Activated naive CD8-positive, alpha-beta T cell treated with anti-CD3 and anti-CD28 coated beads, Interleukin-2, amount 50 U/mL, for 24 hours (primary cell): ENCODE results near the gene NBDY.
A peak's percentile ranks its signal among the peaks of the same experiment; 100 is the strongest.
"Not testable (repeated sequence)": the region's sequence is repeated elsewhere in the genome, so short reads cannot be mapped to it uniquely, and the experiment has no call there.

Source experiments
- ATAC-seq: fragments of 150-1000 bp; cut with Tn5 transposase; one replicate; pipeline ENCODE4 v1.10.0; 2021
- DNase-seq: peaks from one replicate; pipeline ENCODE4 v3.0.0; 2021
- H3K27ac Mint-ChIP-seq: one replicate; pipeline ENCODE4 v1.8.0; 2021; ENCODE audit warnings: mild to moderate bottlenecking, mixed read lengths
- H3K27me3 Mint-ChIP-seq: one replicate; pipeline ENCODE4 v1.8.0; 2021; ENCODE audit warnings: mixed read lengths
- H3K36me3 Mint-ChIP-seq: one replicate; pipeline ENCODE4 v1.8.0; 2021; ENCODE audit warnings: low read depth, mixed read lengths
- H3K4me1 Mint-ChIP-seq: one replicate; pipeline ENCODE4 v1.8.0; 2021; ENCODE audit warnings: mixed read lengths
- H3K4me3 Mint-ChIP-seq: one replicate; pipeline ENCODE4 v1.8.0; 2021; ENCODE audit warnings: mild to moderate bottlenecking, moderate library complexity, mixed read lengths
- H3K9me3 Mint-ChIP-seq: one replicate; pipeline ENCODE4 v1.8.0; 2021; ENCODE audit warnings: mixed read lengths

The NBDY gene

DNA sequence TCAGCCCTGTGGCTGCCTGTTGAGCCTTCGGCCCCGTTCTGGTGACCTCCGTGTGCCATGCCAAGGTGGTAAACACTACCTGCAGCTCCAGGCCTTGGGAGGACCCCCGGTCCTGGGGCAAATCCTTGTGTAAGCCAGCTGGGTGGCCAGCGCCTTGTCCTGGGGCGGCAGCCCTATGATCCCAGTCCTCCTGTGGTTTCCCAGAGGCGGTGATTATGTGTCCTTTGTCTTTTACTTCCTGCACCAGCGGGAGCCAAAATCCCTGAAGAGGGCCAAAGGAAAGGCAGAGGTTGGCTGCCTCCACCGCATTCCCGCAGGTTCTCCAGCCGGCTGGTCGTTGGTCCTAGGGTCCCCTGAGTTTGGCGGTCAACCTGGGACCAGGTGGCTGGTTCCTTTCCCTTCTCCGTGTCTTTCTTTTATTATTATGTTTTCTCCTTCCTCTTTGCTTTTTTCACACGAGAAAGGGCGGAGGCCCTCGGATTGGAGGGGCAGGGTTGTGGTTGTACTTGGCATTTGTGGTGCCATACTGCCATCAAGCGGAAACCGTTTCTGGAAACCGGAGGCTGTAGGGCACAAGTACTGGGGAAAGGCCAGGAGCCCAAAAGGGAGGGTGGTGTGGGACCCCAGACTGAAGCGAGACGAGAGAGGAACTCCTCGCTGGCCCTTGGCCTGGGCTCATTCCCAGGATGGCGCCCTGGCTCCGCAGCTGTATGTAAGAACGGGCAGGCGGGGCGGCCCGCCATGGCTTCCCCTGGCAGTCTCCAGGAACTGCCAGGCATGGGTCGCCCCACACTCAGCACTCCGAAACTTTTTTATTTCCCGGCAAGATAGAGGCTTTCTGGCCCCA, 43.9 kb downstream of the NBDY start:
- DNase-seq, H3K36me3 Mint-ChIP-seq, H3K4me1 Mint-ChIP-seq, ATAC-seq, H3K9me3 Mint-ChIP-seq, H3K27me3 Mint-ChIP-seq, H3K4me3 Mint-ChIP-seq, H3K27ac Mint-ChIP-seq: not testable (repeated sequence)

DNA sequence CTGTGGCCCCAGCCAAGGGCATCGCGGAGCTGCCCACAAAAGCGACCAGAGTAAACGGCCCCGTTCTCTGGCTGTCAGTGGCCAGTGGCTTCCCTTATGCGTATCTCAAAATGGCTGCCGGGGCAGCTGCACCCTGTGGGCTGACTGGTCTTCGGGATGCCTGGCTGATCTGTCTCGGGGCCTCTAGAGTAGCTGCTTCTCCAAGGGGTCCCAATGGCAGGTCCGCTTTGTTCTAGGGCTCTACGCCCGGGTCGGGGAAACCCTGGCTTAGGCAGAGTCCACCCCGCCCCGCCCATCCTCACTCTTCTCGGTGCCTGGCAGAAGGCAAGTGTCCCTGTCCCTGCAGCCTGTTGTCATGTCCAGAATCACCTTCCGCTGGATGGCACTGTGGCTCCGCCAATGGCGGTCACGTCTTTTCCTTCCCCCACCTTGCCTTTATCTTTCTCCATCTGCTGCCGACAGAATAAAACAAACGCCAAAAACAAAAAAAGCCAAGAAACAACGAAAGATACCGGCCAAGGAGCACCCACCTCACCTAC, 44.5 kb downstream of the NBDY start:
- H3K27me3 Mint-ChIP-seq, DNase-seq, H3K36me3 Mint-ChIP-seq, H3K27ac Mint-ChIP-seq, H3K4me3 Mint-ChIP-seq, ATAC-seq, H3K4me1 Mint-ChIP-seq, H3K9me3 Mint-ChIP-seq: not testable (repeated sequence)

DNA sequence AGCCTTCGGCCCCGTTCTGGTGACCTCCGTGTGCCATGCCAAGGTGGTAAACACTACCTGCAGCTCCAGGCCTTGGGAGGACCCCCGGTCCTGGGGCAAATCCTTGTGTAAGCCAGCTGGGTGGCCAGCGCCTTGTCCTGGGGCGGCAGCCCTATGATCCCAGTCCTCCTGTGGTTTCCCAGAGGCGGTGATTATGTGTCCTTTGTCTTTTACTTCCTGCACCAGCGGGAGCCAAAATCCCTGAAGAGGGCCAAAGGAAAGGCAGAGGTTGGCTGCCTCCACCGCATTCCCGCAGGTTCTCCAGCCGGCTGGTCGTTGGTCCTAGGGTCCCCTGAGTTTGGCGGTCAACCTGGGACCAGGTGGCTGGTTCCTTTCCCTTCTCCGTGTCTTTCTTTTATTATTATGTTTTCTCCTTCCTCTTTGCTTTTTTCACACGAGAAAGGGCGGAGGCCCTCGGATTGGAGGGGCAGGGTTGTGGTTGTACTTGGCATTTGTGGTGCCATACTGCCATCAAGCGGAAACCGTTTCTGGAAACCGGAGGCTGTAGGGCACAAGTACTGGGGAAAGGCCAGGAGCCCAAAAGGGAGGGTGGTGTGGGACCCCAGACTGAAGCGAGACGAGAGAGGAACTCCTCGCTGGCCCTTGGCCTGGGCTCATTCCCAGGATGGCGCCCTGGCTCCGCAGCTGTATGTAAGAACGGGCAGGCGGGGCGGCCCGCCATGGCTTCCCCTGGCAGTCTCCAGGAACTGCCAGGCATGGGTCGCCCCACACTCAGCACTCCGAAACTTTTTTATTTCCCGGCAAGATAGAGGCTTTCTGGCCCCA, 49.3 kb downstream of the NBDY start:
- not testable (repeated sequence) for ATAC-seq, H3K27me3 Mint-ChIP-seq, DNase-seq, H3K36me3 Mint-ChIP-seq, H3K4me3 Mint-ChIP-seq, H3K9me3 Mint-ChIP-seq, H3K27ac Mint-ChIP-seq
- H3K4me1 Mint-ChIP-seq, result peaks cover 22% of the 10 kb centered on the region

DNA sequence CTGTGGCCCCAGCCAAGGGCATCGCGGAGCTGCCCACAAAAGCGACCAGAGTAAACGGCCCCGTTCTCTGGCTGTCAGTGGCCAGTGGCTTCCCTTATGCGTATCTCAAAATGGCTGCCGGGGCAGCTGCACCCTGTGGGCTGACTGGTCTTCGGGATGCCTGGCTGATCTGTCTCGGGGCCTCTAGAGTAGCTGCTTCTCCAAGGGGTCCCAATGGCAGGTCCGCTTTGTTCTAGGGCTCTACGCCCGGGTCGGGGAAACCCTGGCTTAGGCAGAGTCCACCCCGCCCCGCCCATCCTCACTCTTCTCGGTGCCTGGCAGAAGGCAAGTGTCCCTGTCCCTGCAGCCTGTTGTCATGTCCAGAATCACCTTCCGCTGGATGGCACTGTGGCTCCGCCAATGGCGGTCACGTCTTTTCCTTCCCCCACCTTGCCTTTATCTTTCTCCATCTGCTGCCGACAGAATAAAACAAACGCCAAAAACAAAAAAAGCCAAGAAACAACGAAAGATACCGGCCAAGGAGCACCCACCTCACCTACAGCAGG, 50.0 kb downstream of the NBDY start:
- not testable (repeated sequence) for H3K4me3 Mint-ChIP-seq, H3K9me3 Mint-ChIP-seq, H3K27me3 Mint-ChIP-seq, ATAC-seq, H3K36me3 Mint-ChIP-seq, H3K27ac Mint-ChIP-seq, DNase-seq
- H3K4me1 Mint-ChIP-seq, result peaks cover 22% of the 10 kb centered on the region

DNA sequence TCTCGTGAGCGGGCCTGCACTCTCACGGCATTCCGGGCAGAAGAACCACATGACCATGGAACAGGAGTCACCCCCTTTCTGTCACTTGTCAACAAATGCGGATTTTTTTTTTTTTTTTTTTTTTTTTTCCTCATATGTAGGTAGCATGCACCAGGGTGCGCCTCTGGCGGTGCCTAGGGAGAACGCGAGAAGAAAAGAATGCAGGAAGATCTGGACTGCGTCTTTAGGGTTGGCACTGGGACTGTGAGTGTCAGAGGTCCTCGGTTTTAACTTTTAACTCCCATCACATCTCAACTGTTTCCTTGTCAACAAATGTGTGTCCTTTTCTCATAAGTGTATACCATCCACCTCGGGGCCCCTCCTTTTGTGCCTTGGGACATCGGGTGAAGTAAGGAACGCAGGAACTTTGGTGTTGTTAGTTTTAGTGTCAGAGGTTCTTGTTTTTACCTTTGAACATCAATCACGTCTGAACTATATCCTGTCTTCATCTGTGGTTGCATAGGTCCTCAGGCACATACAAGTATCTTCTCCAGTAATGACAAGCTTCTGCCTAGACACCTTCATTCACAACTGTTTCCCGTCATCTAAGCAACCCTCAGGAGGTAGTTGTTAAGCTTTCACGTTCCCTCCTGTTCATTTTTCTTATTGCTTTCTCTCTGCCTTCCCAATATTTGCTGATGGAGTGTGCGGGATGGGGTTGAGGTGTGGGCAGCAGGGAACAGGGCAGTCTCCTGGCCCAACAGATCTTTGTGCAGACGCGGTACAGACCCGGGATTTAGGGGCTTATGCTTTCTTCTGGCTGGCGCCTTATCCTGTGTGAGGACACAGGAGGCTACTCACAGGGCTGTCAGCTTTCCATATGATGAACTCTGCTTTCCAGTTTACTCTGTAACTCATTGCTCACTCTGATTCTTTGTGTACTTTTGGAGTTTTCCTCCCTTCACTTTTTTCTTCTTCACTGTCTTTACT, 51.9 kb downstream of the NBDY start:
- H3K9me3 Mint-ChIP-seq, ATAC-seq, H3K27me3 Mint-ChIP-seq, H3K27ac Mint-ChIP-seq, DNase-seq, H3K4me3 Mint-ChIP-seq, H3K36me3 Mint-ChIP-seq: not testable (repeated sequence)
- peaks cover 22% of the 10 kb centered on the region for H3K4me1 Mint-ChIP-seq

DNA sequence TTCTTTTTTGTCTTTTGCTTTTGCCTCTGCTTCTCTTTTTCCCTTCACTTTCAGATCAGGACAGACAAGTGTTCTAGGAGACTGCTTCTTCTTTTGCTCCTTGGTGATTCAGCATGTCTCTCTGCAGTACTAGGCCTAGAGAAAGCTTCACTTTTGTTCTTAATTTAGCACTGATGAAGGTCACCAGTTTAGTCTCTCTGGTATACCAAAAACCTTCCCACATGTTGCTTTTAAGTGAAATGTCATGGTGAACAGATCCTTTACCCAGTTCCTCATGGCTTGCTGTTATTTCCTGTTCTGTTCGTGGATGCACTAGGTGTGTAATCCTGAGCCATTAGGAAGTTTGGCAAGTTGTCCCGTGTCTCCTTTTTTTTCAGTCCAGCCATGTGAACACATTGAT, 53.3 kb downstream of the NBDY start:
- Mint-ChIP-seq H3K4me3 (peak overlapping the region; percentile 10), H3K27ac (peak overlapping the region; percentile 76)
- peak; percentile 31 for ATAC-seq

DNA sequence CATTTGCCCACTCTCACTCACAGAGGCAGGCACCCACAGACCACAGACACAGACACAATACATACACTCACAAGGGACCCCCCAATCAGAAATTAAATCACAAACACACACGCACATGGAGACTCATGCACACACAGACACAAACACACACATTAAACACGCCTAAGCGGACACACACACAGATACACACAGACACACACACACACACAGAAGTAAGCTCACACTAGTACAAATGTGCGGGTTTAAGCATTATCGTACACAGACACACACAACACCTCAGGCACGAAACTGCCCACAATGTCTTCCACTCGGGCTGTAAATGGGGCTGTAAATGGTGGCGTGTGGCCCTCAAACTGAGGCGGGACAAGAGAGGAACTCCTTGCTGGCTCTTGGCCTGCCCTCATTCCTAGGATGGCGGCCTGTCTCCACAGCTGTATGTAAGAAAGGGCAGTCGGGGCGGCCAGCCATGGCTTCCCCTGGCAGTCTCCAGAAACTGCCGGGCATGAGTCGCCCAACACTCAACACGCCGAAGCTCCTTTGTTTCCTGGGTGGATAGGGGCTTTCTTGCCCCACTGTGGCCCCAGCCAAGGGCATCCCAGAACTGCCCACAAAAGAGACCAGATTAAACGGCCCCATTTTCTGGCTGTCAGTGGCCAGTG, 53.9 kb downstream of the NBDY start:
- ATAC-seq, result no peak

More for the DNA sequence above, 53.3 kb downstream of the NBDY start:
- H3K4me1 Mint-ChIP-seq, result peaks cover 30% of the 10 kb centered on the region
- no peak for DNase-seq
- H3K36me3 Mint-ChIP-seq, result peaks cover 11% of the 10 kb centered on the region
- no peaks in the 10 kb centered on the region for H3K27me3 Mint-ChIP-seq
- H3K9me3 Mint-ChIP-seq, result no peaks in the 10 kb centered on the region

DNA sequence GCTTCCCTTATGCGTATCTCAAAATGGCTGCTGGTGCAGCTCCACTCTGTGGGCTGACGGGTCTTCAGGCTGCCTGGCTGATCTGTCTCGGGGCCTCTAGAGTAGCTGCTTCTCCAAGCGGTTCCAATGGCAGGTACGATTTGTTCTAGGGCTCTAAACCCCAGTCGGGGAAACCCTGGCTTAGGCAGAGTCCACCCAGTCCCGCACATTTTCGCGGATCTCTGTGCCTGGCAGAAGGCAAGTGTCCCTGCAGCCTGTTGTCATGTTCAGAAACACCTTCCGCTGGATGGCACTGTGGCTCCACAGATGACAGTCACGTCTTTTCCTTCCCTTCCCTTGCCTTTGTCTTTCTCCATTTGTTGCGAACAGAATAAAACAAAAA, 54.4 kb downstream of the NBDY start:
- Mint-ChIP-seq H3K27ac (no peak overlapping the region), H3K4me1 (peaks cover 30% of the 10 kb centered on the region), H3K27me3 (no peaks in the 10 kb centered on the region), H3K9me3 (no peaks in the 10 kb centered on the region), H3K4me3 (no peak overlapping the region), H3K36me3 (peaks cover 11% of the 10 kb centered on the region)
- ATAC-seq (no peak), DNase-seq (no peak)

More for the DNA sequence above, 53.9 kb downstream of the NBDY start:
- DNase-seq, result no peak
- Mint-ChIP-seq H3K27me3 (no peaks in the 10 kb centered on the region), H3K4me1 (peaks cover 30% of the 10 kb centered on the region), H3K36me3 (peaks cover 11% of the 10 kb centered on the region), H3K4me3 (no peak overlapping the region), H3K27ac (peak overlapping the region; percentile 76), H3K9me3 (no peaks in the 10 kb centered on the region)

DNA sequence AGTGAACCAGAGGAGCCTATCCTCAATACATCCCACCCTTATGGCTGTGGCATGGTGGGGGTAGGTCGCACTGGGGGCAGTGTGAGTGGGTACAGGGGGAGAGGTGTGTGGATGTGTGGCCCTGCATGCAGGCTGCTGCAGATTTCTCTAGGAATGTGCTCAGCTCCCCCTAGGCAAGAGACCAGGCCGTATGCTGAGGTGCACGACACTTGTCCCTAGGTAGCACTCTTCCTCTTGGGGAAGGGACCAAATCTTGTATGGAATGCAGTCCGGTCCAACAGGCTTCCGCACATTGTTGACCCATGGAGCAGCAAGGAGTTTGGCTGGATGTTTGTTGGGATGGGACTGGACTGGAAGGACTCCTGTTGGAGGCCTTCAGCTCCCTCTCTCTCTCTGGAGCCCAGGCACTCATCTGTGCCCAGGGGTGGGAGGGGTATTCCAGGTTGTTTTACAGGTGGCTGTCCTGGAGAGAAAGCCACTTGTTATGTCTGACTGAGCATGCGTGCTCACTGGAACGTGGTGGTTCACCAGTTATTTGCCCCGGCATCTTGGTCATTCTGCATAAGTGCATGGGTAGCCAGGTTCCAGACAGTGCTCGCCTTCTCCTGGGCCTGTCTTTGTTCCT, 55.1 kb downstream of the NBDY start:
- Mint-ChIP-seq H3K4me1 (peaks cover 30% of the 10 kb centered on the region), H3K27me3 (no peaks in the 10 kb centered on the region), H3K27ac (no peak overlapping the region), H3K4me3 (no peak overlapping the region), H3K9me3 (no peaks in the 10 kb centered on the region), H3K36me3 (peaks cover 12% of the 10 kb centered on the region)
- DNase-seq (no peak), ATAC-seq (no peak)

DNA sequence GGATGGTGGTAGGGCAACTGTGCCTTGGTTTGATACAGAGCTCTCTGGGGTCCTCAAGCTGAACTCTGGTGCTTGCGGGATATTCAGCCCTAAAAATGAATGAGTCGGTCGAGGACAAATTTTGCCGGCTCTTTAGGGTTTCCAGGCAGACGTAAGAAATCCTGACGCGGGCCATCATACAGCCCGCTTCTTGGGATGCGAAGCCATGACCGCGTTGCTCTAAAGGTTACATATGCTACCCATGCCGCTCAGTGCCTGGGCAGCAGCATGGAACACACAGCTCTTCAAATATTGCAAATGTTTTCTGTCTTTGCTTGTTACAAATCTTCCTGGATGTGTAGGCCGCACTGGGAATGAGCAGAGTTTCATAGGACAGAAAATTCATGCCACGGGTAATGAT, 55.6 kb downstream of the NBDY start:
- Mint-ChIP-seq H3K36me3 (peaks cover 12% of the 10 kb centered on the region), H3K27me3 (no peaks in the 10 kb centered on the region), H3K27ac (no peak overlapping the region), H3K4me3 (no peak overlapping the region), H3K4me1 (peaks cover 30% of the 10 kb centered on the region), H3K9me3 (no peaks in the 10 kb centered on the region)
- ATAC-seq, result no peak
- no peak for DNase-seq

DNA sequence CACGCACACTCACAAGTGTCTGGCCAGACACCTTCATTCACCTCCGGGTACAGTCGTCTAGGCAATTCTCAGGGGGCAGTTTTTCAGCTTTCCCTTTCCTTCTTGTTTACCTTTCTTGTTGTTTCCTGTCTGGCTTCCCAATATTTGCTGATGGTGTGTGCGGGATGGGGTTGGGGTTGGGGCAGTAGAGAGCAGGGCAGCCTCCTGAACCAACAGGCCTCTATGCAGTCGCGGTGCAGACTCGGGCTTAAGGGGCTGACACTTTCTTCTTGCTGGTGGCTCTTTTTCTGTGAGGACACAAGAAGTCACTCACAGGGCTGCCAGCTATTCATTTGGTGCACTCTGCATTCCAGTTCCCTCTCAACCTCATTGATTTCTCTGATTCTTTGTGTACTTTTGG, 56.4 kb downstream of the NBDY start:
- Mint-ChIP-seq H3K36me3 (peaks cover 12% of the 10 kb centered on the region), H3K27ac (no peak overlapping the region), H3K4me3 (no peak overlapping the region), H3K27me3 (no peaks in the 10 kb centered on the region), H3K9me3 (no peaks in the 10 kb centered on the region), H3K4me1 (peaks cover 30% of the 10 kb centered on the region)
- ATAC-seq, result no peak
- no peak for DNase-seq

DNA sequence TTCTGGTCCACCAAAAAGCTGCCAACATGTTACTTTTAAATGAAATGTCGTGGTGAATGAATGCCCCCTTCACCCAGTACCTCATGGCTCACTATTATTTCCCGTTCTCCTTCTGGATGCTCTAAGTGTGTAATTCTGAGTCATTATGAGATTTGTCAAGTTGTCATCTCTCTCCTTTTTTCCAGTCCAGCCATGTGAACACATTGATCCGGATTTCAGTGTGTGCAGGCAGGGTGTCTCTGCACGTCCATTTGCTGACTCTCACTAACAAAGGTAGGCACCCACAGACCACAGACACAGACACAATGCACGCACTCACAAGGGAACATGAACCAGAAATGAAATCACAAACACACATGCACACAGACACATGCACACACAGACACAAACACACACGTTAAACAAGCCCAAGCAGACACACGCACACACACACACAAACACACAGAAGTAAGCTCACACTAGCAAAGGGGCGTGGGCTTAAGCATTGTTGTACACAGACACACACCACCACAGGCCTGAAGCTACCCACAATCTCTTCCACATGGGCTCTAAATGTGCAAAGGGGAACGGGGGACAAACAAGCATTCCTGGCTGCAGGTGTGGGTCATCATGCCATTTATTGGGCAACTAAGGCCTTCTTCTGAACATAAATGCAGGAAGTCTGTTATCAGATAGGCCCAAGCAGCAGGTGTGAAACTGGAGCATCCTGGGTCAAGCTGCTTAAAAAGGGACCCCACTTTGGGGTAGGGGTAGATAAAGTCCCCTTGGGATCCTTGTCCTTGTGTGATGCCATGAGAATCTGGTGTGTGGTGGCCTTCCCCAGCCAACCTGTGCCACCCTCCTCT, 58.1 kb downstream of the NBDY start:
- Mint-ChIP-seq H3K27ac (no peak overlapping the region), H3K27me3 (no peaks in the 10 kb centered on the region), H3K36me3 (peaks cover 11% of the 10 kb centered on the region), H3K4me3 (no peak overlapping the region), H3K4me1 (peaks cover 24% of the 10 kb centered on the region), H3K9me3 (no peaks in the 10 kb centered on the region)
- ATAC-seq, result no peak
- DNase-seq, result no peak
